ENCODE results near the gene B3GALT5.

The B3GALT5 gene

GRCh38 chr21:39666681-39667315 is 54.1 kb downstream of the B3GALT5 start:
- Mint-ChIP-seq H3K4me3 (no peak overlapping the region), H3K4me1 (no peaks in the 10 kb centered on the region), H3K27ac (ENCODE audit: low read depth) (no peak overlapping the region), H3K36me3 (ENCODE audit: insufficient read depth) (peaks cover 2% of the 10 kb centered on the region), H3K27me3 (peaks cover 14% of the 10 kb centered on the region), H3K9me3 (peaks cover 13% of the 10 kb centered on the region)
- ATAC-seq (replicated peaks; ENCODE audit: extremely low read depth, poor library complexity, severe bottlenecking): no peak
- no peak for DNase-seq (ENCODE audit: low spot score in 2 of 2)

GRCh38 chr21:39667353-39667891 is 54.7 kb downstream of the B3GALT5 start:
- ATAC-seq (replicated peaks; ENCODE audit: extremely low read depth, poor library complexity, severe bottlenecking) (no peak), DNase-seq (ENCODE audit: low spot score in 2 of 2) (no peak)
- Mint-ChIP-seq H3K4me3 (no peak overlapping the region), H3K9me3 (peaks cover 13% of the 10 kb centered on the region), H3K27ac (ENCODE audit: low read depth) (no peak overlapping the region), H3K4me1 (no peaks in the 10 kb centered on the region), H3K27me3 (peaks cover 14% of the 10 kb centered on the region), H3K36me3 (ENCODE audit: insufficient read depth) (peaks cover 2% of the 10 kb centered on the region)

GRCh38 chr21:39668369-39668768 is 55.6 kb downstream of the B3GALT5 start:
- H3K4me3 Mint-ChIP-seq: no peak overlapping the region
- DNase-seq (ENCODE audit: low spot score in 2 of 2): no peak
- H3K27ac Mint-ChIP-seq (ENCODE audit: low read depth): no peak overlapping the region
- ATAC-seq (replicated peaks; ENCODE audit: extremely low read depth, poor library complexity, severe bottlenecking): no peak
- H3K4me1 Mint-ChIP-seq: no peaks in the 10 kb centered on the region
- peaks cover 1% of the 10 kb centered on the region for H3K36me3 Mint-ChIP-seq (ENCODE audit: insufficient read depth)
- peaks cover 13% of the 10 kb centered on the region for H3K9me3 Mint-ChIP-seq
- peaks cover 14% of the 10 kb centered on the region for H3K27me3 Mint-ChIP-seq

DNA sequence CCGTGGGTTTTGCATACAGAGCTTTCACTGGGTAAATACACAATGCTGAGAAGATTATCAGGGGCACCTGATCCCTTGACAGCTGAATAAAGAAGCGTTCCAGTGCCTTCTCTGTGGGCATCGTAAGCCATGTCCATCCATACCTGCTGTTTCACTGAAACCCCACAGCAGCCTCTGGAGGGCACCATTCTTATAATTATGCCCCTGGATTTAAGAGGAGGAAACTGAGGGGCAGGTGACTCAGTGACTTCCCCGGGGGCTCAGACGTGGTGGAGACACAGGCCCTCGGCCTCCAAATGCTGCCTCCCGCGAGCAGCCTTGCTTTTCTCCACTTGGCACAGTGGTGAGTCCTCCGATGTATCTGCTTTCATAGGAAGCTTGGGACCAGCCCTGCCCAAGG is 56.7 kb downstream of the B3GALT5 start:
- no peak overlapping the region for H3K4me3 Mint-ChIP-seq
- no peaks in the 10 kb centered on the region for H3K36me3 Mint-ChIP-seq (ENCODE audit: insufficient read depth)
- peaks cover 22% of the 10 kb centered on the region for H3K27me3 Mint-ChIP-seq
- H3K4me1 Mint-ChIP-seq: no peaks in the 10 kb centered on the region
- H3K9me3 Mint-ChIP-seq: peaks cover 12% of the 10 kb centered on the region
- no peak overlapping the region for H3K27ac Mint-ChIP-seq (ENCODE audit: low read depth)
- ATAC-seq (replicated peaks; ENCODE audit: extremely low read depth, poor library complexity, severe bottlenecking) (no peak), DNase-seq (ENCODE audit: low spot score in 2 of 2) (no peak)

DNA sequence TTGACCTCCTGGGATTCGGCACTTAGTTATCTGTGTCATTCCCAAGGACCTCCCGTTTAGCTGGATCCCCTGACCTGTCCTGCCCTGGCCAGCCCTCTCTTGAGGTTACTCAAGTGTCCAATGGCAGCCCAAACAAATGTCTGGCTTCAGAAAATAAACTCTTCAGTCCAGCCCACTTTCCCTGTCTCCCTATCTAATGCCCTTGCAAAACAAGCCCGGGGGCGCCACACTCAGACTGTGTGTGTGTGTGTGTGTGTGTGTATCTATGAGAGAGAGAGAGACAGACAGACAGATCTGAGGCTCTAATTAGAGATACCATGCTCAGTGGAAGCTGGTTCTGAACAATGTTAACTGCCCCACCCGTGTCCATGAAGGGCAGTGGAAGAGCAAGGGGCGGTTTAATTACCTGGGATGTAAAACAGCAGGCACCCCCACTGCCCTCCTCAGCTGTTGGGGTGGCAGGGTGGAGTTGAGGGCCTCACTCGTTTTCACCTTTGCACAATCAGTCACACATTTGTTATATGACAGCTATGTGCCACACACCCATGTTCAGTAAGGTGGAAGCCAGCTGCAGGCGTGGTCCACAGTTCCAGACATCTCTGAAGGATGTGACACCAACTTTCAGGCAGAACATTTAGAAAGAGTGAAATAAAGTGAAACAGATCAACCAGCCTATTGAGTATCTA is 57.4 kb downstream of the B3GALT5 start:
- H3K27ac Mint-ChIP-seq (ENCODE audit: low read depth): no peak overlapping the region
- ATAC-seq (replicated peaks; ENCODE audit: extremely low read depth, poor library complexity, severe bottlenecking) (no peak), DNase-seq (ENCODE audit: low spot score in 2 of 2) (no peak)
- H3K4me3 Mint-ChIP-seq: no peak overlapping the region
- peaks cover 24% of the 10 kb centered on the region for H3K27me3 Mint-ChIP-seq
- H3K4me1 Mint-ChIP-seq: no peaks in the 10 kb centered on the region
- peaks cover 2% of the 10 kb centered on the region for H3K36me3 Mint-ChIP-seq (ENCODE audit: insufficient read depth)
- peaks cover 6% of the 10 kb centered on the region for H3K9me3 Mint-ChIP-seq

DNA sequence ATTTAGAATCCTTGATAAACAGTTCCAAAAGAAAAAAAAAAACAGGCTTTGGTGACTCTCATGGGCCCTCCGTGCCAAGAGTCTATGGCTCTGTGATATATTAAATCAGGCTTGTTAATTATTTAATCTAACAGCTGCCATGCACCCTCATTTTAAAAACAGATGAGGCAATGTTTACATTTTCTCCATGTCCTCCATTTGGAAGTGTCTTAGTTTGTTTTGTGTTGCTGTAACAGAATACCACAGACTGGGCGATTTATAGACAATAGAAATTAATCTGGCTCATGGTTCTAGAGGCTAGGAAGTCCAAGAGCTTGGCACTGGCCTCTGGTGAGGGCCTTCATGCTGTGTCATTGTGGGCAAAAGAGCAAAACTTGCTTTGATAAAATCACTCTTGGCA is 58.0 kb downstream of the B3GALT5 start:
- Mint-ChIP-seq H3K4me1 (no peaks in the 10 kb centered on the region), H3K4me3 (no peak overlapping the region), H3K27ac (ENCODE audit: low read depth) (no peak overlapping the region), H3K9me3 (peaks cover under 1% of the 10 kb centered on the region), H3K36me3 (ENCODE audit: insufficient read depth) (peaks cover 4% of the 10 kb centered on the region), H3K27me3 (peaks cover 24% of the 10 kb centered on the region)
- DNase-seq (ENCODE audit: low spot score in 2 of 2): no peak
- no peak for ATAC-seq (replicated peaks; ENCODE audit: extremely low read depth, poor library complexity, severe bottlenecking)

- peaks cover 4% of the 10 kb centered on the region for H3K36me3 Mint-ChIP-seq (ENCODE audit: insufficient read depth)
- no peak overlapping the region for H3K4me3 Mint-ChIP-seq
- H3K27ac Mint-ChIP-seq (ENCODE audit: low read depth): no peak overlapping the region
- DNase-seq (ENCODE audit: low spot score in 2 of 2) (no peak), ATAC-seq (replicated peaks; ENCODE audit: extremely low read depth, poor library complexity, severe bottlenecking) (no peak)
- H3K4me1 Mint-ChIP-seq: no peaks in the 10 kb centered on the region
- peaks cover 20% of the 10 kb centered on the region for H3K27me3 Mint-ChIP-seq
- no peaks in the 10 kb centered on the region for H3K9me3 Mint-ChIP-seq
Measured at GRCh38 chr21:39671986-39672385, 59.2 kb downstream of the B3GALT5 start.

- peaks cover 4% of the 10 kb centered on the region for H3K36me3 Mint-ChIP-seq (ENCODE audit: insufficient read depth)
- no peak for DNase-seq (ENCODE audit: low spot score in 2 of 2)
- H3K9me3 Mint-ChIP-seq: no peaks in the 10 kb centered on the region
- no peak overlapping the region for H3K4me3 Mint-ChIP-seq
- no peak overlapping the region for H3K27ac Mint-ChIP-seq (ENCODE audit: low read depth)
- ATAC-seq (replicated peaks; ENCODE audit: extremely low read depth, poor library complexity, severe bottlenecking): no peak
- no peaks in the 10 kb centered on the region for H3K4me1 Mint-ChIP-seq
- H3K27me3 Mint-ChIP-seq: peaks cover 20% of the 10 kb centered on the region
Measured at GRCh38 chr21:39673163-39673562, 60.4 kb downstream of the B3GALT5 start.

DNA sequence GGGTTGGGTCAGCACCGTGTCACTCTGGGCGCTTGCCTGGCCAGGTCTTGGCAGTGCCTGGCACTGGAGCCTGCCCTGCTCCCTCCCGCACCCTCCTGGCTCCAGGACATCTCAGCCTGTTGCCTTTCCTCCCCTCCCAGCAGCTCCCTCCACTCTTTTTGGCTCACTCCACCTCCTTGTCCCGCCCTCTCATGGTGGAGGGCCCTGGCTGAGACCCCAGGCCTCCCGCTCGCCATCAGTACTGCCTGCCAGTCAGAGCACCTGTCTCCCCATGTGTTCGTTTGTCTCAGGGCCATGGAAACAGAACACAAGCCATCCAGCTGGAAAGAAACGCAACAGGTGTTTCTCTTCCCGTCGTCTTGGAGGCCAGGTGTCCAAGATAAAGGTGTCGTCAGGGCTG is 61.0 kb downstream of the B3GALT5 start:
- H3K36me3 Mint-ChIP-seq (ENCODE audit: insufficient read depth): peaks cover 4% of the 10 kb centered on the region
- ATAC-seq (replicated peaks; ENCODE audit: extremely low read depth, poor library complexity, severe bottlenecking) (no peak), DNase-seq (ENCODE audit: low spot score in 2 of 2) (no peak)
- no peaks in the 10 kb centered on the region for H3K4me1 Mint-ChIP-seq
- no peak overlapping the region for H3K4me3 Mint-ChIP-seq
- H3K27ac Mint-ChIP-seq (ENCODE audit: low read depth): no peak overlapping the region
- no peaks in the 10 kb centered on the region for H3K9me3 Mint-ChIP-seq
- H3K27me3 Mint-ChIP-seq: peaks cover 20% of the 10 kb centered on the region

- Mint-ChIP-seq H3K27ac (ENCODE audit: low read depth) (no peak overlapping the region), H3K4me3 (no peak overlapping the region), H3K36me3 (ENCODE audit: insufficient read depth) (peaks cover 4% of the 10 kb centered on the region), H3K27me3 (peaks cover 20% of the 10 kb centered on the region), H3K9me3 (no peaks in the 10 kb centered on the region), H3K4me1 (no peaks in the 10 kb centered on the region)
- DNase-seq (ENCODE audit: low spot score in 2 of 2) (no peak), ATAC-seq (replicated peaks; ENCODE audit: extremely low read depth, poor library complexity, severe bottlenecking) (no peak)
Measured at GRCh38 chr21:39674801-39675200, 62.1 kb downstream of the B3GALT5 start.

DNA sequence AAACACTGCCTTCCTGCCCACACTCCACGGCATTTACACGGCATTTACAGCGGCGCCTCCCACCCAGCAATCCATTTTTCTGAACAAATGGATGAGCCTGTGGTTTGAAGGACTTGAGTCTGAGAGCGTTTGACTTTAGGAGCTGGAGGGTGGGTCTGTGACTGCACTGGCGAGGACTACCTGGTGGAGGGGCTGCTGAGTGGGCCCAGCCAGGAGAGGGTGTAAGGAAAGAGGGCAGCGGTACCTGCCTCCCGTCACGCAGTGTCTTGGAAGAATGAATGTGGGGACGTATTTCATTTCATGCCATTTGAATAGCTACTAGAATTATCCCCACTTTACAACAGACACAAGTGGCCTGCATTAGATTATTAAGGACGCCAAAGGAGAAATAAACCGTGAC is 62.9 kb downstream of the B3GALT5 start:
- Mint-ChIP-seq H3K36me3 (ENCODE audit: insufficient read depth) (peaks cover 4% of the 10 kb centered on the region), H3K4me3 (no peak overlapping the region), H3K4me1 (no peaks in the 10 kb centered on the region), H3K9me3 (no peaks in the 10 kb centered on the region), H3K27me3 (peaks cover 20% of the 10 kb centered on the region), H3K27ac (ENCODE audit: low read depth) (no peak overlapping the region)
- ATAC-seq (replicated peaks; ENCODE audit: extremely low read depth, poor library complexity, severe bottlenecking) (no peak), DNase-seq (ENCODE audit: low spot score in 2 of 2) (no peak)

DNA sequence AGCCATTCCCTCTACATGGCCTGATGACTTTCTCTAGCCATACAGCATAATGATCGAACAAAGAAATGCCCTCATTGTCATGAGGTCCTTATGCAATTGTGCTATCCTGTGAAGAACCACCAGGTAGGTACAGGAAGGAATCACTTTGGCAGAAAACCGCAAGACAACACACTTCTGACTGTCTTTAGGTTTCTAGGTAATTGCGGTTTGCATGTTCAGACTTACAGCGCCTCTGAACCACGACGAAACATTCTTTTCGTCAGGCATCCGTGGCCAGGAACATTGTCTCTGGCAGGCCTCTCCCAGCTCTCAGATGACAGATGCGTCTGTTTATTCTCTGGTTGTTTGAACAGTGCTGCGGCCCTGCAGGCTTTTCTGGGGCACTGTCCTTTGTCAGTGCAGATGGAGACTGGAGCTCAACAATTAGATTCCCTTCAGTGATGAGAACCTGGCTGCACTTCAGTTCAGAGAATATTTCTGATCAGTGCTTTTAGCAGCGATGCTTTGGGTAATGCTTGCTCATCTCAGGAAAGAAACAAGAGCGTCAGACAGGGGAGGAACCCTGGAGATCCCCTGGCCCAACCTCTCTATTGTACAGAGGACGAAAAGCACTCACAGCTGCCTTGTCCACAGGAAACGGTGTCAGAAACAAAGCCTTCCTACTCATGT is 63.4 kb downstream of the B3GALT5 start:
- Mint-ChIP-seq H3K27ac (ENCODE audit: low read depth) (no peak overlapping the region), H3K36me3 (ENCODE audit: insufficient read depth) (peaks cover 4% of the 10 kb centered on the region), H3K27me3 (peaks cover 20% of the 10 kb centered on the region), H3K4me1 (no peaks in the 10 kb centered on the region), H3K4me3 (no peak overlapping the region), H3K9me3 (no peaks in the 10 kb centered on the region)
- no peak for ATAC-seq (replicated peaks; ENCODE audit: extremely low read depth, poor library complexity, severe bottlenecking)
- no peak for DNase-seq (ENCODE audit: low spot score in 2 of 2)

- ATAC-seq (replicated peaks; ENCODE audit: extremely low read depth, poor library complexity, severe bottlenecking) (no peak), DNase-seq (ENCODE audit: low spot score in 2 of 2) (no peak)
- no peaks in the 10 kb centered on the region for H3K4me1 Mint-ChIP-seq
- peaks cover 1% of the 10 kb centered on the region for H3K36me3 Mint-ChIP-seq (ENCODE audit: insufficient read depth)
- no peak overlapping the region for H3K4me3 Mint-ChIP-seq
- H3K9me3 Mint-ChIP-seq: no peaks in the 10 kb centered on the region
- H3K27ac Mint-ChIP-seq (ENCODE audit: low read depth): no peak overlapping the region
- H3K27me3 Mint-ChIP-seq: peaks cover 4% of the 10 kb centered on the region
Measured at GRCh38 chr21:39680216-39680615, 67.5 kb downstream of the B3GALT5 start.

Data from central memory CD8-positive, alpha-beta T cell (primary cell).